Right lung (tissue), 5 donors: Measurements from ENCODE around the gene SMIM3. TPM values are rescaled to one million over a fixed set of nuclear protein-coding genes. Genes with fewer than 3 reads are reported as not detected.
A peak's percentile ranks its signal among the peaks of the same experiment; 100 is the strongest.

Experiments
- DNase-seq, 2 donors: peaks; one replicate each; pipeline ENCODE4 v3.0.0-alpha.2; 2013
- polyA plus RNA-seq, 5 donors: library from polyadenylated mRNA; unstranded; fragments of 120-200 nt; gene quantifications; one replicate each; pipeline versions ENCODE4 v1.2.1 to v1.2.3, GENCODE V29; 2013; ENCODE audit warnings: inconsistent platforms in 1 of 5, low replicate concordance in 1 of 5; ENCODE audit not compliant: insufficient read length in 5 of 5, insufficient read depth in 1 of 5

The SMIM3 gene
- polyA plus RNA-seq, 5 donors: 13.8 to 19.8 (median 16.9) TPM

DNA sequence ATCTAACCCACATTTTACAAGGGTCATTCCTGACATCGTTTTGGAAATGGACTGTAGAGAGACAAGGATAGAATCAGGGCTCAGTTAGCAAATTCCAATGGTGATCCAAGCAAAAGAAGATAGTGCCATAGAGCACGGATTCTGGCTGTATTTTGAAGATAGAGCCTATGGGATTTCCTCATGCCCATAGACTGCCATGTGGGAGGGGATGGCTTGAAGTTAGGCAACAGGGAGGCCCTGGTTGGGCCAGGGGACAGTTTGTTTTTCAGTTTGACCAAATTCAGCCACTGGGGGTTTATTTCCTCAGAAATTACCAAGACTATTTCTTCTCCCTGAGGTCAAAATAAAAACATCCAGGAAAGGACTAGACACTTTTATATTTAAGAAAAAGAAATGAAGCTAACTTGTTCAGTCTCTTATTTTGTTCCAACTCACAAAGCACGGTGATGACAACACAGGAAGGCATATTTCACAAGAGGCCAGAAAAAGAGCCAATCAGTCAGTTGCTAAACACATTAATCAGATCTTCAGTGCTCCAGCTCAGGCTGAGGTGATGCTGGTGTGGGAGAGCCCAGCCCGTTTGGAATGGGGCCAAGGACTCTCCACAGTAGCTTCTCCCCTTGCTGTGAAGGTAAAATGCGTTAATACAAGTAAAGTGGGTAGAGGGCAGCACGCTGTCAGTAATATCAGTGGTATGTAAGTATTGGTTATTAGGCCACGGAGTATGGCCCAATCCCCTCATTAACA is 15.4 kb upstream of the SMIM3 start:
- DNase-seq: no peak

DNA sequence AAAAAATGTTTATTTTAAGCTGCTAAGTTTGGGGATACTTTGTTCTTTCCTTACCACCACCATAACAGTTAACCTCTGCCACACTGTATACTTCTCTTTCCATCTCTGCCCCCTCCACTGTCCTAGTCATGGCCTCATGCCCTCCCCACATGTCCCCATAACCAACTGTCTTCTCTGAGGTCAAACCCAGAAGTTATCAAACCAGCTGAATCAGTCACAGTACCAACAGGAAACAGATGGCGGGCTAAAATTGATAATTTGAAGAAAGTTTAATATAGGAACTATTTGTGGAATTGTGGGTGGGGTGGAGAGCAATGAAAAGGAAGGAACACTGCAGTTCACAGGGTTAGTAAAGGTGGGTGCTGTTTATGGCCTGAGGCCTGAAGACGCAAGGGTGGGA is 14.0 kb upstream of the SMIM3 start:
- no peak for DNase-seq

DNA sequence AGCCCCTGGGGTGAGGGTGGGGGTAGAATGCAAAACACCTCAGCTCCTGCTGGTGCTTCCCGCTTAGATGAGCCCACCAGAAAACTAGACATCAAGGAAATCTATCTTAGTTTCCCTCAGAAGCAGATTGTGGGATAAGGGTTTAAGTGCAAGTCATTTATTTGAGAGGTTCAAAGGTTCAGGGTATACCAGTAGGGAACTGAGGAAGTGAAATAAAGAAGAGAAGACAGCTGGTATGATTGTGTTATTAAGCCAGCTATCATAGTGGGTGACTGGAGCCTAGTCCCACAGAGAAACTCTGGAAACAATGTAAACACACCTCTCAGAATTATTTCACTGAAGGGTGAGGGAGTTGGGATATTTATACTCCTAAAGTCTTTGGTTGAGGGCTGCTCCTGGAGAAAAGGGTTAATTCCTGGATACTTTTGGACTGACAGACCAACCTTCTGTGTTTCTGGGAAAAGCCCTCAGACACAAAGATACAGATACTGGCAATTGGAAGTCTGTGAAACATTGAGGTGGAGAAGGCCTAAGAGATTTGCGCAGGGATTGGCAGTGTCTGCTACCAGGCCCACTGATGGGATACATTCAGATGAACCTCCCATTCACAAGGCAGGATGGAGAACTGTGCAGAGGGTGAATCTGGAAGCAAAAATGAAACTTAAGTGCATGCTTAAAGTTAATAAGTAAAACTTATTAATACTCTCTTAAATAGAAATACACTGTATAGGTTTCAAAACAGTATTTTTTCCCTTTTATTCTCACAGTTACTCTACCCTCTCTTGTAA is 13.4 kb upstream of the SMIM3 start:
- DNase-seq: no peak

DNA sequence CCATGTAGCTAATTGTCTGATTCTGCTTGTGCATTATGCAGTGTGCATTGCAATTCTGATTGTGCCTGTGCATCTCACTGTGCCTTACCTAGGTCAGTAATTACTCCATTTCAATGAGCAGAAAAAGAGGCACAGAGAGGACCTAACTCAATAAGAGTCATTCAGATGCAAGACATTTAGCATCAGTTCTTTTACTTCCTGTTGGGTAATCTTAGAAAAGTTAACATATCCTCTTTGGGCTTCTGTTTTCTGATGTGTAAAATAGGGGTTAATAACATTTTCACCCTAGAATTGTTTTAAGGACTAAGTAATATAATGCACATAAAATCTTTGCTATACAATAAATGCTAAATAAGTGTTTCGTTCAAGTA is 12.8 kb upstream of the SMIM3 start:
- no peak for DNase-seq

DNA sequence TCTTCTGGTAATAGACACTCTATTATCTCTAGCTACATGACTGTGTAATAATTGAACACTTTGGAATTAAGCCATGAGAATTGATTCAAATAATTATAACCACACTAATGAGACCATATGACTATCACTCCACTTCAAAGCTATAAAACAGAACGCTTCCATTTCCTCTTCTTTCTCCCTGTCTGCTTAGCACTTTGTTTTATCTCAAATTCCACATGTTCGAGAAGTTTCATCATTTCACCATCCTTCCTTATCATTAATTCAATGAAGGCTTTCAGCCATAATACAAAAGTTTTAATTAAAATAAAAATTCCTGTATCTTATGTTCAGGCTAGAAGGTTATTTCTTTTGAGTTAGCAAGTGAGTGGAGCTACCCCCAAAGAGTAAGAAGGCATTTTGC is 12.3 kb upstream of the SMIM3 start:
- DNase-seq: no peak

DNA sequence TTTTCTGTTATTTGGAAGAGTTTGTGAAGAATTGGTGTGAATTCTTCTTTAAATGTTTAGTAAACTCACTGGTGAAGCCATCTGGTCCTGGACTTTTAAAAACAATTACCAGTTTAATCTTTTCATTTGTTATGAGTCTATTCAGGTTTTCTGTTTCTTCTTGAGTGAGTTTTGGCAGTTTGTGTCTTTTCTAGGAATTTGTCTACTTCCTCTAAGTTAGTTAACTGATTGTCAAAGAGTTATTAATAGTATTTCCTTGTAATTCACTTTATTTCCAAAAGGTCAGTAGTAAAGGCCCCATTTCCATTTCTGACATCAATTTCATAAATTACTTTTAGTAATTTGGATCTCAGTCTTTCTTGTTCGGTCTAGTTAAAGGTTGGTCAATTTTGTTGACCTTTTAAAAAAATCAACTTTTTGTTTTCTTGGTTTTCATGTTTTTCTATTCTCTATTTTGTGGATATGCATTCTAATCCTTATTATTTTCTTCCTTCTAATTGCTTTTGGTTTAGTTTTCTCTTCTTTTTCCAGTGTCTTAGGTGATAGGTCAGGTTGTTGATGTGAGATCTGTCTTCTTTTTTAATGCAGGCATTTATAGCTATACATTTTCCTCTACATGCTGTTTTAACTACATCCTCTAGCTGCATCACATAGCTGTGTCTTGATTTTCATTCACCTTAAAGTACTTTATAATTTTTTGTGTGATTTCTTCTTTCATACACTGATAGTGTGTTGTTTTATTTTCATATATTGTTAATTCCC is 7.3 kb upstream of the SMIM3 start:
- DNase-seq: no peak

DNA sequence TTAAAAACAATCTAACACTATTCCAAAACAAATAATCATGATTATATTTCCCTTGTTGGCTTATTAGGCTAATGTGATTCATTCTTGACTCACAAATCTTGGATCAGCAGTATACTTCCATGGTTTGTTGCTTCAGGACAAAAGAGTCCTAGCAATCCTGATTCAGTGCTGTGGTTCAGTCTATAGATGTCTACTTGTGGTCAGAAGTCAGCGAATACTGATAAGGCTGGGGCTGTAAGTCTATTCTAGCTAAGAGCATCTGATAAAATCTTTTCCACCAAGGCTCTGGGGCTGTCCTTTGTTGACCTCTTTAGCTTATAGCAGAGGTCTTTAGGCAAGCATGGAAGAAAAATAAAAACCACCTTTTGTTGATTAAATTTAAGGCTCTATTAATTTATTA is 4.4 kb upstream of the SMIM3 start:
- DNase-seq: no peak

DNA sequence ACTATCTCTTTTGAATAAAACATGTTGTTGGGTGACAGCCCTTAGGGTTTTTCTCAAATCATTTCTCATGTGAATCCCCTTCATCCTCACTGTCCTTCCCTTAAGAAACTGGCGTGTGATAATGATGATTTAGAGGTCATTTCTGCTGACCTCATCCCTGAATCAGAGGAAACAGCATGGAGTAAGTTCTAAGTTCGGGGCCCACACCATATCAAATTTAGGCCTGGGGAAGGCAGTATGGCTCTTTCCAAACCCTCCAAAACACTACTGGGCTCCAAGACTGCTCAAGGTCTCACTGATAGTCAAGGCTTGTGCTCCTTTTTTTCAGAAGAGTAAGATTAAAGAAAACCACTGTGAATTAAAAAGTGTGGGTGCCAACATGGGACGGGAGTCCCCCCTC is 872 bp upstream of the SMIM3 start:
- DNase-seq: no peak

DNA sequence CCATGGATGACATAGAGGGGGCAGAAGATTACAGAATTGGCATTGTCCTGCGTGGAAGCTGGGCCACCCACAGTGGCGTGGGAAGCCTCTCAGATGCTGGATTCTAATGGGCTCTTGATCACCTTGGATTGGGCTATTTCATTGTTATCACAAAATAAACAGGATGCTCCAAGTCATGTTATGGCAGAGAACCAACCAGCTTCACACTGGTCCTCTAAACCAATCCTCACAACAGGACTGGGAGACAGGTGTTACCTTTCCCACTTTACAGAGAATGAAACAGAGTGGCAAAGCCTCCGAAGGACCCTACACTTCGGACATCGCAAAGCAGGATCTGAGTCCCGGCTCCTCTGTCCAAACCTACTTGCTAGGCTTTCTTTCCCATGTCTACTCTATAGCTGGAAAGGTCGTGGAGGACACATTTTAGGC is 455 bp upstream of the SMIM3 start:
- DNase-seq: no peak

DNA sequence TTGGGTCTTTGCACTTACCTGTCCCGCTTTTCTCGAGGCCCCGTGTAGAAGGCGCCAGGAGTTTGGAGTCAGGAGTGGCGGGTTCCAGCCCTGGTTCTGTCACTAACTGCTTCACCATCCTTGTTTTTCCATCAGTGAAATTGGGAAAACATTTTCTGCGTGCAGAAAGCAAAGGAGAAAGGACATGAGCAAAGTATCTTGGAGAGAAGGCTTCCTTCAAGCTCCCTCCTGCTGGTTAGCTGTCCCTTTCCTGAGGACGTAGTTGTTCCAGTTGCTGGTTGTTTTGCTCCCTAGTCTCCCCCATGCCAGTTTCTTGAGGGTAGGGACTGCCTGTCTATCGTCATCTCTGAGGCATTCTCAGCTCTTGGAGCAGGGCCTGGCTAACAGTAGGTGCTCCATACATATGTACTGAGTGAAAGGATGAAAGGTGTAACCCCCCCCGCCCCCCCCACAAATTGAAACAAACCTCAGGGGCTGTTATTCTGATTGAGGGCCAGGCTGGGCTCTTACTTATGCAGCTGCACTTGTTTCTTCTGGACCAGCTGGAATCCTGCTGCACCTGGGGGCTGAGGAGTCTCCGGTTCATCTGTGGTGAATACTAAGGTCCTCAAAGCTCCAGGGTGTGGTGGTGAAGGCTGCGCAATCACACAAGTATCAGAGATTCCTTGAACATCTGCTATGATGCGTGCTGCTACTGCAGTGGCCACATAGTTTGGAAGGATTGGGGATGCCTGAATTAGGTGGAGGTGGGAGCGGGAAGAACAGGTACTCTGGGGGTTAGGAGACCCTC is 1.0 kb downstream of the SMIM3 start:
- DNase-seq: no peak

DNA sequence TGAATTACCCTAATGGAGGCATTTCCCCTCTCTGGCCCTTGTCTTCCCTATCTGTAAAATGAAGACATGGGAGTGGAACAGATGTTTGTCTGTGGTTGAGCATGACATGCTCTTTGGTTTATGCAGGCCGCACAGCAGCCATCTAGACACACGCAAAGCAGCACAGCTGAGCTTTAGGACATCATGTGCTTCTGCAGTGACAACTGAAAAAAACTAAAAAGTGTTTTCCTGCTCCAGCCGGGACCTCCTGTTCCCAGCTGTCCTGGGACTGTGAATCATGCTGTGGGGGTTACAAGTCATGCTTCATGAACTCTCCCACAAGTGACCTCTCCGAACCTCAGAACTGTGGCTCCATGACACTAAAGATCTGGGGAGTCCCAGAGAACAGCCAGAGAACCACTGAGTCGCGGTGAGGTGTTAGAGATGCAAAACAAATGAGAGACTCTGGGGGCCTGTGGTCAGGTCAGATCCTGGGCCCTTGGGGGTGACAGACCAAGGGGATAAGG is 1.7 kb downstream of the SMIM3 start:
- DNase-seq: no peak

DNA sequence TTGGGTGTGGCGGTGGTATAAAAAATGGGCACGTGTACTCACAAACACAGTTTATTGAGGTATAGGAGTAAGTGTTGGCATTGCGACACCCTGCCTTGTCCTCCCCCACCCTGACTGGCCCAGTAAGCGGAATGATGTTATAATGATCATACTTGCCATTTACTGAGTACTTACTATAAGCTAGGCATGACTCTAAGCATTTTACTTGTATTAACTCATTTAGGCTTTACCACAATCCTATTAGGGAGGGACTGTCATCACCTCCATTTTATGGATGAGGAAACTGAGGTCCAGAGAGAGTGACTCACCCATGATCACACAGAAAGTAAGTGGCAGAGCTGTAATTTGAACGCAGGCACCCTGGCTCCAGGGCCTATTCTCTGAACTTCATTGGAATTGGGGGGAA is 2.3 kb downstream of the SMIM3 start:
- no peak for DNase-seq

DNA sequence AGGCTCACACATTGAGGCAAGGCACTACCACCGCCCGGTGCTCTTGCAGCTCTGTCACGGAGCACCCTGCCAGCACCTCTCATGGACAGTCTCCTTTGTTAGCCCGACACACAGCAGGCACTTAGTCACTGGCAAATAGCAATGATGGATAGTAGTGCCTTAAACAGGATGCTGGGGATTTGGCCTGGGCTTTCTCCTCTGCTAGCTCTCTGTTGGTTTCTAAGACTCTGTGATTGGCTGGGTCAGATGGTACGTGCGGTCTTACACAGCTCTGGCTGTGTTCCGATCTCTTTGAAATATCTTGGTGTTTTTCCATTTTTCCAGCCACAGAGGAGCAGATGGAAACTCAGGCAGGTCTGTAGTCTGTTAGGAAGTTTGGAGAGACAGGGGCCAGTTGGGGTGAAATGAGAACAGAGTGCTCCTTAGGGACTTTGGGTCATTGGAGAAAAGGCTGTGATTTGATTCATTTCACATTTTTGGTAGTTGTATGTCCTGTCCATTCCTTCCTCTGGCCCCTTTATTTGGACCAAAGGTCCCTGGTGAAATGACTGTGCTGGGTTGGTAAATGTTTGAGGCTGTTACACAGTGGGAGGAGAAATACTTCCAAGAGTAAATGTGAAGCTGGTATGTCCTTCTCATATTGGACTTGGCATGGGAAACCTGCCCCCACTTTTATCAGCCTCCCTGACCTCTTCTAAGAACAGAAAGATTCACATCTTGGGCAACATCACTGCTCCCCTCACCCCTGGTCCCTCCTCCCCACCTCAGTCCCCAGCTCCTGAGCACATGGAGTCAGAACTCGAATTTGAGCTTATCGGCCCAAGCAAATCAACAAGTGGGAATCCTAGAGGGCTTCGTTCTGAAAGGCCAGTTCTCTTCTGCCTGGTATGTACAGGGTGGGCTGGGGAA is 3.4 kb downstream of the SMIM3 start:
- DNase-seq: peak in 1 of 2 donors; percentile 16

DNA sequence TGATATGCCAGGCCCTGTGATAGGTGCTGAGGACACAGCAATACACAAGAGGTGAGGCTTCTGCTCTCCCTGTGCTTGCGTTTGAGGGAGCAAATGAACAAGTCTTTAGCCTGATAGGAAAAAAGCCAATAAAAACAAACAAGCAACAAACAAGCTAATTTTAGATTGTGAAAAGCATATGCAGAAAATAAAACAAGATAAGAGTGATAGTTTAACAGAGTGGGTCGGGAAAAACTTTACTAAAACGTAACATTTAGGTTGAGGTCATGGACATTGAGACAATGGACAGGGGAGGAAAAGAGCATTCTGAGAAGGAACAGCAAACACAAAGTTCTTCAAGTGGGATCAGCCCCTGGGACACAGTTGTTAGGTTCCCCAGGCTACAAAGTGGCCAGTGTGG is 4.3 kb downstream of the SMIM3 start:
- DNase-seq: no peak

DNA sequence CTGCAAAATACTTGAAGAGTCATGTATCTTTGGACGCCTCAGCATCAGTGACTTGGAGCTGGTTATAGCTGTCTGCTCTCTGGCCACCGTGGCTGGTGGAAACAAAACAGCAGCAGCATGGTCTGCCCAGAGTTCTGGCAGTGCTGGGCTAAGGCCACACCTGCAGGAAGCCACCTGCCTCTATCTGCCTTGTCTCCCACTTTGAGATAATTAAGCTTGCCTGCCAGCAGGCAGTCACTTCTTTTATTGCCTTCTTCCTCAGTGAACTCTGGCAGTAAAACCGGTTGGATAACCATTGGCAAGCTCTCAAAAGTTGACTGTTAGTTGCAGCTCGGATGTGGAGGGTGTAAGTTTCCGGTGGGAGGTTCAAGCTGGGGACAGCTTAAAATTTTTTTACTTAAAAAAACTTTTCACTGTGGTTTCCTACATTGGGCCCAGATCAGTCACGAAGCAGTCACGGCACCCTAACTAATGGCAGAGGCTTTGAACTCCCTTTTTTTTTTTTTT is 4.9 kb downstream of the SMIM3 start:
- DNase-seq: peak; percentile 84 to 87

DNA sequence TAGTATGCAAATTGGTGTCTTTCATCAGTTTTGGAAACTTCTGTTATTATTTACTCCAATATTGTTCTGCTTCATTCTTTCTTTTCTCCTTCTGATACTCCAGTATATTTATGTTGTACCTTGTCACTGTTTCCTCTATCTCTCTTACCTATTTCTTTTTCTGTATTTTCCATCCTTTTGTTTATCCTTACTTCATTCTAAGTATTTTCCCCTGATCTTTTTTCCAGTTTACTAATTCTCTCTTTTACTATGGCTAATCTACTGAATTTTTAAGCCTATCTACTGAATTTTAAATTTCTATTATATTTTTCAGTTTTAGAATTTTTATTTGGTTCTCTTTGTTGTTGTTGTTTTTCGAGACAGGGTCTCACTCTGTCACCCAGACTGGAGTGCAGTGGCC is 7.4 kb downstream of the SMIM3 start:
- DNase-seq: no peak

DNA sequence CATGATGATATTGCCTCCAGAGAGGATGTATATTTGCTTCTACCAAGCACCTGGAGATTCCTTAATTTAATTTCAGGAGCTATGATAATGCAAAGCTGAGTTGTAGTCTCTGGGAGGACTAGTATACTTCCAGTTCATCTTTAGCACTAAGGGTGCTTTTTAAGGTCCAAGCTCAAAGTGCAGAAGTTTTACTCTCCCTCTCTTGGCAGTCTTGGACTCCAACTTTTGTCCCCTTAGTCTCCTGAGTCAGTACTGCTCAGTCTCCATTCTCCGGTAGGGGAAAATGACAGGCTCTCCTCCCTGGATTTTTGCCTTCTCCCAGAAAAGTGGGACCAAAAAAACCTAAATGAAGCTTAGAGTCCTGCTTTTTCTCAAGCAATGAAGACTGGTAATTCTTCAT is 8.3 kb downstream of the SMIM3 start:
- DNase-seq: no peak

DNA sequence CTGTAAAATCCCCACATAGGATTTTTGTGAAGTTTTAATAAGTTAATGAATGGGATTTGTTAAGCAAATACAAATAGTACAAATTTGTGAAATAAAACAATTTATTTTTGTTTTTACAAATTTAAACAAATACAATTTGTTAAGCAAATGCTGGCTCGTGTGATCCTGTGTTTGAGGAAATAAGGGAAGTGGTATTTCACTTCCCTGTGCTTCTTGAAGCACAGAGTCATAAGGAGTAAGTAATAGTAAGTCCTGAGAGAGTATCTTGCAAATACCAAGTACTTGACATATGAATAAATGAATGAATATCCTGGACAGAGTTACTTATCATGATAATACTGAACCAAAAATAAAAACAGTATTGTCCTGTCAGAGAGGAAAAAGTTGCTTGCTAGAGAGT is 9.1 kb downstream of the SMIM3 start:
- no peak for DNase-seq

DNA sequence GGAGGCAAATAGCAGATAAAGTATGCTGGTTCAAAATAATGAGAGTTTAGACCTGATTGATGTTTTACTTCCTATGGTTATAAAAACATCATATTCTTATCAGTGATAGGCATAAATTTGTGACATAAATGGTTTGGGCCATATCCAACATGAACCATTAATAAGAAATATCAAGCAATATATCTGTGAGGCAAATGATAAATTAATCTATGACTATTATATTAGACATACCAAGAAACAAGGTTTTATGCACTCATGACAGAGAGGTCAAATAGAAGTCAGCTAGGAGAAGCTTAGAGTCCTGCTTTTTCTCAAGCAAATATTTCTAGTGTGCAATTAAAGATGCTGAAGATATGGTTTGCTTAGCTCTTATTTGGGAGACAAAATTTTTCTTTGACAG is 10.4 kb downstream of the SMIM3 start:
- DNase-seq: no peak

DNA sequence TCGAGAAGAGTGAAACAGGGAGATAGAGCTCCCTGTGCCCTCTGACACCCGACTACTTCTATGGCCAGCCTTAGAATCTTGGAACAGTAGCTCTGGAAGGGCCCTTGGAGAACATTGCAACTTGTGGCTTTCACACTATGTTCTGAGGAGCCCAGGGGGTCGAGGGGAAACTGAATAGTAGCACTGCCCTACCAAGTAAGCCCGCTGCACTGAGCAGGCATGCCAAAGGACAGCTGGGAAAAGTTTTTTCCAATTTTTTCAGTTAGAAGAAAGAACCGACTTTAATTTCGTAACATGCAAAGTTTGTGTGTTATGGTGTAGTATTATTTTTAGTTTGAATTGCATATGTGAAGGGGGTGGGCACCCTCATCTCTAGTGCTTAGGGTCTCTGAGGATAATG is 10.9 kb downstream of the SMIM3 start:
- DNase-seq: no peak
